Pancreas (tissue), 10 donors: ENCODE data around the gene INPP5K. TPM values are rescaled to one million over a fixed set of nuclear protein-coding genes. Genes with fewer than 3 reads are reported as not detected.

ENCODE experiments used
- ATAC-seq, 4 donors: fragments of 200-7000 bp; cut with Tn5 transposase; one replicate each; pipeline versions ENCODE4 v1.8.0 to v1.9.1; 2020; ENCODE audit warnings: mild to moderate bottlenecking in 4 of 4, moderate library complexity in 4 of 4
- DNase-seq, 6 donors: peaks; one replicate each; pipeline ENCODE4 v3.0.0-alpha.2; 2020
- FAIRE-seq: peaks from 2 replicates; lab custom pipeline; 2012; peaks lifted over from hg19 to GRCh38; lab: Jason Lieb, UNC
- H3K27ac ChIP-seq, 4 donors: fragments of 200-600 bp; sonication (generic); 1 replicate in 3 of 4; 2 replicates in 1 of 4; pipeline versions ENCODE4 v1.5.0 to v1.8.0; 2020
- H3K27me3 ChIP-seq, 4 donors: fragments of 200-600 bp; one replicate each; pipeline ENCODE4 v1.8.0; 2021
- H3K36me3 ChIP-seq, 3 donors: fragments of 200-600 bp; sonication (generic) in 1 of 3; one replicate each; pipeline versions ENCODE4 v1.5.0 to v1.8.0; 2020 to 2021
- H3K4me1 ChIP-seq, 3 donors: fragments of 200-600 bp; one replicate each; pipeline ENCODE4 v1.8.0; 2021
- H3K4me3 ChIP-seq, 4 donors: fragments of 200-600 bp; sonication (generic) in 2 of 4; one replicate each; pipeline versions ENCODE4 v1.5.0 to v1.8.0; 2020 to 2021
- H3K9me3 ChIP-seq, 4 donors: fragments of 200-600 bp; one replicate each; pipeline ENCODE4 v1.8.0; 2021
- WGBS, 2 donors: extraction: QIAGEN DNeasy Blood & Tissue Kit; methylation state at CpG; one replicate each; pipeline ENCODE4 v1.1.7; 2013; 5-methylcytosine and 5-hydroxymethylcytosine counted together
- intact Hi-C, 3 donors: fragments of 100-400 bp; cut with DNase I; formaldehyde crosslinking; loops; one replicate each; pipeline versions ENCODE4 v1.11.1 to v1.14.2; 2022
- polyA plus RNA-seq, 2 donors: library from polyadenylated mRNA; stranded (reverse); fragments of 200-250 nt; gene quantifications; one replicate each; pipeline ENCODE4 v1.2.3, GENCODE V29; 2013
- total RNA-seq, 6 donors: library from RNA; stranded (reverse); fragmentation: NEBNext Ultra II Directional in 4 of 6; extraction: Animal tissue kit (Norgen Biotek cat#: 25700) in 4 of 6; gene quantifications; one replicate each; pipeline versions ENCODE4 v1.2.1 to v1.2.4, GENCODE V29; 2021 to 2023
- TF ChIP-seq, protein P1 (sequence below), 4 donors: fragments of 200-600 bp; sonication (generic) in 3 of 4; IDR thresholded peaks; one replicate each; pipeline versions ENCODE4 v1.5.0 to v1.8.0; 2021; ENCODE audit warnings: antibody characterized with exemption in 4 of 4
- donor health status: healthy with polysubstance abuse.
- donor health status: DM: no; HTN: no; CAD: no; lungs with moderate emphysema.
- donor health status: DM: no; HTN: no; CAD: no.
- donor health status: control.
- donor health status: control.
- donor health status: Bipolar disorder and iron deficiency.
- donor health status: DM: yes; HTN: yes; CAD: no.
- donor health status: DM: no; HTN: no; CAD: no.
- donor health status: DM: no; HTN: no; CAD: no.
- donor health status: DM: yes; HTN: yes; CAD: no.

INPP5K gene
- total and polyA plus RNA-seq, 8 donors: 13.2 to 24.4 (median 17.8) TPM

GRCh38 chr17:1470755-1471462 lies 45.5 kb downstream of the INPP5K start:
- Histone ChIP-seq H3K4me3 (no peak overlapping the region), H3K27me3 (no peaks in the 10 kb centered on the region), H3K4me1 (no peaks in the 10 kb centered on the region), H3K36me3 (peaks cover 0 to 64% (median 8%) of the 10 kb centered on the region in 3 donors), H3K9me3 (no peaks in the 10 kb centered on the region), H3K27ac (no peak overlapping the region)
- ATAC-seq (no peak), FAIRE-seq (no peak), DNase-seq (no peak)
- intact Hi-C loops: no loop called here
- WGBS, 2 donors: 88 to 90% methylated on average over 22 to 25 of the region's 25 CpGs
- TF ChIP-seq, protein P1, sequence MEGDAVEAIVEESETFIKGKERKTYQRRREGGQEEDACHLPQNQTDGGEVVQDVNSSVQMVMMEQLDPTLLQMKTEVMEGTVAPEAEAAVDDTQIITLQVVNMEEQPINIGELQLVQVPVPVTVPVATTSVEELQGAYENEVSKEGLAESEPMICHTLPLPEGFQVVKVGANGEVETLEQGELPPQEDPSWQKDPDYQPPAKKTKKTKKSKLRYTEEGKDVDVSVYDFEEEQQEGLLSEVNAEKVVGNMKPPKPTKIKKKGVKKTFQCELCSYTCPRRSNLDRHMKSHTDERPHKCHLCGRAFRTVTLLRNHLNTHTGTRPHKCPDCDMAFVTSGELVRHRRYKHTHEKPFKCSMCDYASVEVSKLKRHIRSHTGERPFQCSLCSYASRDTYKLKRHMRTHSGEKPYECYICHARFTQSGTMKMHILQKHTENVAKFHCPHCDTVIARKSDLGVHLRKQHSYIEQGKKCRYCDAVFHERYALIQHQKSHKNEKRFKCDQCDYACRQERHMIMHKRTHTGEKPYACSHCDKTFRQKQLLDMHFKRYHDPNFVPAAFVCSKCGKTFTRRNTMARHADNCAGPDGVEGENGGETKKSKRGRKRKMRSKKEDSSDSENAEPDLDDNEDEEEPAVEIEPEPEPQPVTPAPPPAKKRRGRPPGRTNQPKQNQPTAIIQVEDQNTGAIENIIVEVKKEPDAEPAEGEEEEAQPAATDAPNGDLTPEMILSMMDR (IDR thresholded peaks at IDR 0.05): no peak

GRCh38 chr17:1470071-1470754 lies 46.2 kb downstream of the INPP5K start:
- TF ChIP-seq, protein P1 (IDR thresholded peaks at IDR 0.05): no peak
- no peaks in the 10 kb centered on the region for H3K27me3 ChIP-seq
- no peak for DNase-seq
- no peak overlapping the region for H3K27ac ChIP-seq
- ATAC-seq: no peak
- H3K4me3 ChIP-seq: no peak overlapping the region
- FAIRE-seq: no peak
- no peaks in the 10 kb centered on the region for H3K4me1 ChIP-seq
- intact Hi-C loops: no loop called here
- WGBS, 2 donors: 88 to 90% methylated on average over 33 of the region's 33 CpGs
- no peaks in the 10 kb centered on the region for H3K9me3 ChIP-seq
- H3K36me3 ChIP-seq: peaks cover 0 to 65% (median 8%) of the 10 kb centered on the region in 3 donors

- Histone ChIP-seq H3K9me3 (no peaks in the 10 kb centered on the region), H3K27me3 (no peaks in the 10 kb centered on the region), H3K4me3 (no peak overlapping the region), H3K27ac (no peak overlapping the region), H3K4me1 (no peaks in the 10 kb centered on the region), H3K36me3 (peaks cover 0 to 59% (median 8%) of the 10 kb centered on the region in 3 donors)
- TF ChIP-seq, protein P1 (IDR thresholded peaks at IDR 0.05): no peak
- FAIRE-seq: no peak
- intact Hi-C loops: no loop called here
- 66 to 82% methylated on average over 28 of the region's 28 CpGs for WGBS, 2 donors
- peak; percentile 46 to 84 (median 77) for ATAC-seq
- DNase-seq: no peak
Measured at GRCh38 chr17:1469231-1469852, 47.1 kb downstream of the INPP5K start.

- peak in 1 of 4 donors; percentile 11 for ATAC-seq
- Histone ChIP-seq H3K27ac (no peak overlapping the region), H3K36me3 (peaks cover 0 to 59% (median 8%) of the 10 kb centered on the region in 3 donors), H3K4me3 (no peak overlapping the region), H3K27me3 (no peaks in the 10 kb centered on the region), H3K9me3 (no peaks in the 10 kb centered on the region), H3K4me1 (no peaks in the 10 kb centered on the region)
- intact Hi-C loops: no loop called here
- no peak for FAIRE-seq
- TF ChIP-seq, protein P1 (IDR thresholded peaks at IDR 0.05): no peak
- WGBS, 2 donors: 78 to 84% methylated on average over 21 of the region's 21 CpGs
- DNase-seq: no peak
Measured at GRCh38 chr17:1467898-1468492, 48.4 kb downstream of the INPP5K start.
